ENCODE measurements around the gene ARHGEF17. TPM values are rescaled to one million over a fixed set of nuclear protein-coding genes. Genes with fewer than 3 reads are reported as not detected.
"Not testable (repeated sequence)": the region's sequence is repeated elsewhere in the genome, so short reads cannot be mapped to it uniquely, and the experiment has no call there.

ARHGEF17 gene
- total RNA-seq, 1 experiment from 2014 or later, result 77.9 TPM

- TSS peak; percentile 51 for BruUV-seq (replicated peaks)
- H3K9me3 Mint-ChIP-seq (ENCODE audit: unreplicated experiment), result no peaks in the 10 kb centered on the region
- H3K27me3 ChIP-seq (replicated peaks; ENCODE audit: control insufficient read depth, insufficient read depth, low read length), result no peaks in the 10 kb centered on the region
- peak; percentile 73 for DNase-seq
- TF ChIP-seq, protein P1, sequence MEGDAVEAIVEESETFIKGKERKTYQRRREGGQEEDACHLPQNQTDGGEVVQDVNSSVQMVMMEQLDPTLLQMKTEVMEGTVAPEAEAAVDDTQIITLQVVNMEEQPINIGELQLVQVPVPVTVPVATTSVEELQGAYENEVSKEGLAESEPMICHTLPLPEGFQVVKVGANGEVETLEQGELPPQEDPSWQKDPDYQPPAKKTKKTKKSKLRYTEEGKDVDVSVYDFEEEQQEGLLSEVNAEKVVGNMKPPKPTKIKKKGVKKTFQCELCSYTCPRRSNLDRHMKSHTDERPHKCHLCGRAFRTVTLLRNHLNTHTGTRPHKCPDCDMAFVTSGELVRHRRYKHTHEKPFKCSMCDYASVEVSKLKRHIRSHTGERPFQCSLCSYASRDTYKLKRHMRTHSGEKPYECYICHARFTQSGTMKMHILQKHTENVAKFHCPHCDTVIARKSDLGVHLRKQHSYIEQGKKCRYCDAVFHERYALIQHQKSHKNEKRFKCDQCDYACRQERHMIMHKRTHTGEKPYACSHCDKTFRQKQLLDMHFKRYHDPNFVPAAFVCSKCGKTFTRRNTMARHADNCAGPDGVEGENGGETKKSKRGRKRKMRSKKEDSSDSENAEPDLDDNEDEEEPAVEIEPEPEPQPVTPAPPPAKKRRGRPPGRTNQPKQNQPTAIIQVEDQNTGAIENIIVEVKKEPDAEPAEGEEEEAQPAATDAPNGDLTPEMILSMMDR (IDR thresholded peaks at IDR 0.05; ENCODE audit: insufficient read depth in 1 of 2, low read depth in 1 of 2, low read length in 1 of 2, severe bottlenecking in 1 of 2, unreplicated experiment in 1 of 2), result no peak
- CTCF ChIA-PET, result interaction anchor here (0.9 to 2.3 kb wide), 11 partner anchors 9 to 90 kb away, joined by 3 to 13 read pairs (median 4); partner anchors contain the start of gene ARHGEF17
- intact Hi-C loops (cut with micrococcal nuclease; ENCODE audit: unreplicated experiment), result loop anchor here (1.0 kb wide), 1 partner anchor 18 kb away; no protein-coding TSS in a partner anchor
- H3K4me1 ChIP-seq, result peaks cover 76% of the 10 kb centered on the region
- peaks cover 78% of the 10 kb centered on the region for H3K4me1 Mint-ChIP-seq (ENCODE audit: low read depth, unreplicated experiment)
- peak overlapping the region; percentile 80 for H3K4me3 Mint-ChIP-seq (ENCODE audit: unreplicated experiment)
- peak overlapping the region; percentile 99 for H3K27ac Mint-ChIP-seq (ENCODE audit: unreplicated experiment)
- H3K36me3 ChIP-seq (ENCODE audit: control insufficient read depth, insufficient read depth, low read length), result peaks cover 3% of the 10 kb centered on the region; the same call in 1 of the 2 replicates
- peak overlapping the region; percentile 16; the same call in 1 of the 2 replicates for H3K4me3 ChIP-seq (ENCODE audit: low read depth, low read length)
- peaks cover 55% of the 10 kb centered on the region for H3K36me3 Mint-ChIP-seq (ENCODE audit: insufficient read depth, unreplicated experiment)
- POLR2A ChIA-PET, result interaction anchor here (0.6 to 1.5 kb wide), 6 partner anchors 14 to 1824 kb away, joined by 3 to 8 read pairs (median 4); no protein-coding TSS in a partner anchor
- H3K27me3 Mint-ChIP-seq (ENCODE audit: insufficient read depth, unreplicated experiment), result no peaks in the 10 kb centered on the region
- H3K9me3 ChIP-seq, result no peaks in the 10 kb centered on the region
Observed at GRCh38 chr11:73270855-73271477, 37.1 kb upstream of the ARHGEF17 start.

DNA sequence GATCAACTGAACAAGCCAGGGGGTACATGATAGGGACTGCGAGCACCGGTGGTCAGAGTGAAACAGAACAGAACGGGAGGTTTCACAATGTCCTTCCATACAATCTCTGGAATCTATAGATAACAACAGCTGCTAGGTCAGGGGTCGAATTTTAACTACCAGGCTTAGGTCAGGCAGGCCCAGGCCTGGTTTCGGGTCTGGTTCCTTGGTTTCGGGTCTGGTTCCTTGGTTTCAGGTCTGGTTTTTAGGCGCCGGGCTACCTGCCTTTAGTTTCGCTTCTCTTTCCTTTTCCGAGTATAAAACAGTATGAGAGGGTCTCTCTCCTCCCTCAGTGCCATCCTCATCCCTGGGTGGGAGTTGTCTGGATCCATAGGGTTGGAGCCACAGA lies 36.6 kb upstream of the ARHGEF17 start:
- POLR2A ChIA-PET, result interaction anchor here (0.5 to 1.3 kb wide), 3 partner anchors 36 to 1825 kb away, joined by 3 to 11 read pairs (median 5); no protein-coding TSS in a partner anchor
- peak overlapping the region; percentile 99 for H3K27ac Mint-ChIP-seq (ENCODE audit: unreplicated experiment)

GRCh38 chr11:73271936-73272679 lies 36.0 kb upstream of the ARHGEF17 start, which contains the start of gene P2RY6:
Gene P2RY6 (plus strand): TSS chr11:73272338. CDS start chr11:73296519, 24,181 bp downstream.
- BruUV-seq (replicated peaks), result no TSS peak
- peak; percentile 88 to 93 for DNase-seq
- no peaks in the 10 kb centered on the region for H3K9me3 Mint-ChIP-seq (ENCODE audit: unreplicated experiment)
- Histone ChIP-seq H3K36me3 (ENCODE audit: control insufficient read depth, insufficient read depth, low read length) (peaks cover 3% of the 10 kb centered on the region; the same call in 1 of the 2 replicates), H3K4me1 (peaks cover 79% of the 10 kb centered on the region), H3K4me3 (ENCODE audit: low read depth, low read length) (peak within 1 kb of the TSS; percentile 38), H3K27me3 (replicated peaks; ENCODE audit: control insufficient read depth, insufficient read depth, low read length) (no peaks in the 10 kb centered on the region), H3K9me3 (no peaks in the 10 kb centered on the region)
- peaks cover 66% of the 10 kb centered on the region for H3K36me3 Mint-ChIP-seq (ENCODE audit: insufficient read depth, unreplicated experiment)
- intact Hi-C loops (cut with micrococcal nuclease; ENCODE audit: unreplicated experiment), result no loop called here
- TF ChIP-seq, protein P1 (IDR thresholded peaks at IDR 0.05; ENCODE audit: insufficient read depth in 1 of 2, low read depth in 1 of 2, low read length in 1 of 2, severe bottlenecking in 1 of 2, unreplicated experiment in 1 of 2), result no peak
- no peaks in the 10 kb centered on the region for H3K27me3 Mint-ChIP-seq (ENCODE audit: insufficient read depth, unreplicated experiment)
- H3K27ac Mint-ChIP-seq (ENCODE audit: unreplicated experiment), result peak within 1 kb of the TSS; percentile 99
- H3K4me3 Mint-ChIP-seq (ENCODE audit: unreplicated experiment), result peak within 1 kb of the TSS; percentile 80
- ChIA-PET POLR2A (interaction anchor here (0.5 to 1.6 kb wide), 6 partner anchors 9 to 338 kb away, joined by 3 to 11 read pairs (median 4); no protein-coding TSS in a partner anchor), CTCF (interaction anchor here (0.7 to 2.2 kb wide), 10 partner anchors 15 to 437 kb away, joined by 3 to 20 read pairs (median 4); partner anchors contain the start of gene ARHGEF17)
- peaks cover 81% of the 10 kb centered on the region for H3K4me1 Mint-ChIP-seq (ENCODE audit: low read depth, unreplicated experiment)

More for the DNA sequence above, 36.6 kb upstream of the ARHGEF17 start:
- Mint-ChIP-seq H3K36me3 (ENCODE audit: insufficient read depth, unreplicated experiment) (peaks cover 60% of the 10 kb centered on the region), H3K4me3 (ENCODE audit: unreplicated experiment) (peak overlapping the region; percentile 80), H3K4me1 (ENCODE audit: low read depth, unreplicated experiment) (peaks cover 76% of the 10 kb centered on the region)
- H3K9me3 Mint-ChIP-seq (ENCODE audit: unreplicated experiment); H3K36me3 ChIP-seq (ENCODE audit: control insufficient read depth, insufficient read depth, low read length); intact Hi-C loops (cut with micrococcal nuclease; ENCODE audit: unreplicated experiment); H3K27me3 ChIP-seq (replicated peaks; ENCODE audit: control insufficient read depth, insufficient read depth, low read length); H3K27me3 Mint-ChIP-seq (ENCODE audit: insufficient read depth, unreplicated experiment); BruUV-seq (replicated peaks); H3K9me3 ChIP-seq: not testable (repeated sequence)
- Histone ChIP-seq H3K4me1 (peaks cover 75% of the 10 kb centered on the region), H3K4me3 (ENCODE audit: low read depth, low read length) (0 out of 2 replicates have a peak overlapping the region, but pooled peaks have one; percentile 16)
- CTCF ChIA-PET, result interaction anchor here (1.0 to 2.3 kb wide), 7 partner anchors 9 to 77 kb away, joined by 3 to 11 read pairs (median 6); partner anchors contain the start of gene ARHGEF17
- peak; percentile 83 for DNase-seq

All from Caco-2 (cell line).